ENCODE results near the gene A4GNT. TPM values are rescaled to one million over a fixed set of nuclear protein-coding genes. Genes with fewer than 3 reads are reported as not detected.
"Not testable (repeated sequence)": the region's sequence is repeated elsewhere in the genome, so short reads cannot be mapped to it uniquely, and the experiment has no call there.

A4GNT gene
- total and polyA plus RNA-seq, 12 donors, result not detected

DNA sequence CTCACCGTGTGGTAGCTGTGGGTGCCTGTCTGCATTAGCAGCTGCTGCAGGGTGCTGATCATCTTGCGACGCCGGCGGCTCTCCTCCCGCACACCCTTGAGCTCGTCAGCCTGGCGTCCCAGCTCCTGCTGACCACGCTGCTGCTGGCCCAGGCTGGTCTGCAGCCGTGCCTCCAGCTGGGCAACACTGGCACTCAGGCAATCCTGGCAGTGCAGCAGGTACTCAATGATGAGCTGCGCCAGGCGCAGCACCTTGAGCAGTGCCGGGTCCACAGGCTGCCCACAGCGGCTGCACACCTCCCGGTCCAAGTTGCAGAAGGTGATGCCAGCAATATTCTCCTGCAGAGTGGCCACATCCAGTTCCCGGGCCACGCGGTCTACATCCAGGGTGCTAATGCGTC is 28.7 kb downstream of the A4GNT start:
- DNase-seq, result no peak
- Histone ChIP-seq H3K4me3 (no peak overlapping the region), H3K36me3 (replicated peaks in 1 of 2) (peaks cover 0 to 11% of the 10 kb centered on the region in 2 donors), H3K27me3 (no peaks in the 10 kb centered on the region), H3K4me1 (replicated peaks in 1 of 2) (no peaks in the 10 kb centered on the region), H3K27ac (no peak overlapping the region), H3K9me3 (replicated peaks in 1 of 3) (no peaks in the 10 kb centered on the region)
- WGBS, 4 donors, result 93 to 100% (median 97%) methylated on average over 4 to 19 of the region's 19 CpGs
- TF ChIP-seq CTCF (IDR thresholded peaks at IDR 0.05) (no peak), POLR2A (IDR thresholded peaks at IDR 0.05) (no peak)
- intact Hi-C loops (cut with DNase I), result no loop called here

DNA sequence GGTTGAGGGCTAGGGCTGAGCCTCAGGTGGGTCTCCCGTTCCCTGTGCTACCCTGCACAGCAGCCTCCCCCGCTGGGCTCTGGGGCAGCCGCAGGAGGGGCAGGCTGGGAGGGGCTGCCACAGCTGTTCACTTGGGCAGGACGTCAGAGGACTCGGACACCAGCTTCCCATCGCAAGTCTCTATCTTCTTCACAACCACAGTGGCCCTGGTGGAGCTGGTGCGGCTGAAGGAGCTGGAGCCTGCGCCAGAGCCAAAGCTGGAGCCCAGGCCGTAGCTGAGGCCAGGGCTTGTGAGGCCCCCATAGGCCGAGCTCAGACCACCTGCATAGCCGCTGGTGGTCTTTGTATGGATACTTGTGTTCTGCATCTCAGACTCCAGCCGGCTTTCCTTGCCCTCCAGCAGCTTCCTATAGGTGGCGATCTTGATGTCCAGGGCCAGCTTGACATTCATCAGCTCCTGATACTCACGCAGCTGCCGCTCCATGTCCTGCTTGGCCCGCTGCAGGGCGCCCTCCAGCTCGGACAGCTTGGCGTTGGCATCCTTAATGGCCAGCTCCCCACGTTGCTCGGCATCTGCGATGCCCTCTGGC is 30.7 kb downstream of the A4GNT start:
- H3K4me1 ChIP-seq (replicated peaks in 1 of 2); DNase-seq; H3K4me3 ChIP-seq; intact Hi-C loops (cut with DNase I); H3K9me3 ChIP-seq (replicated peaks in 1 of 3); H3K27ac ChIP-seq; H3K27me3 ChIP-seq: not testable (repeated sequence)
- peaks cover 0 to 11% of the 10 kb centered on the region in 2 donors for H3K36me3 ChIP-seq (replicated peaks in 1 of 2)
- WGBS, 4 donors, result 86 to 92% (median 89%) methylated on average over 11 to 22 of the region's 22 CpGs

DNA sequence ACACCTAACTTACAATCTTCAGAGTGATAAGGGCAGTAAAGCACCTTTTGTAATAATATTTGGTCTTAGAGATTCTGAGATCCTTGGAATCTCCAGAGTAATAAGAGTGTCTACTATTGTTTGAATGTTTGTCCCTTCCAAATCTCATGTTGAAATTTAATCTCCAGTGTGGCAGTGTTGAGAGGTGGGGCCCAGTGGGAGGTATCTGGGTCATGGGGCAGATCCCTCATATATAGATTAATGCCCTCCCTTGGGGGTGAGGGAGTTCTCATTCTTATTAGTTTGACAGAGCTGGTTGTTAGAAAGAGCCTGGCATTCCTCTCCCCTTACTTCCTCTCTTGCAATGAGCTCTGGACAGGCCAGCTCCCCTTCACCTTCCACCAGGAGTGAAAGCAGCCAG is 32.8 kb downstream of the A4GNT start:
- no peaks in the 10 kb centered on the region for H3K4me1 ChIP-seq (replicated peaks in 1 of 2)
- H3K4me3 ChIP-seq, result no peak overlapping the region
- no peaks in the 10 kb centered on the region for H3K27me3 ChIP-seq
- intact Hi-C loops (cut with DNase I), result no loop called here
- no peaks in the 10 kb centered on the region for H3K9me3 ChIP-seq (replicated peaks in 1 of 3)
- TF ChIP-seq CTCF (IDR thresholded peaks at IDR 0.05) (no peak), POLR2A (IDR thresholded peaks at IDR 0.05) (no peak)
- no peak for DNase-seq
- H3K27ac ChIP-seq, result no peak overlapping the region
- peaks cover 0 to 13% of the 10 kb centered on the region in 2 donors for H3K36me3 ChIP-seq (replicated peaks in 1 of 2)

DNA sequence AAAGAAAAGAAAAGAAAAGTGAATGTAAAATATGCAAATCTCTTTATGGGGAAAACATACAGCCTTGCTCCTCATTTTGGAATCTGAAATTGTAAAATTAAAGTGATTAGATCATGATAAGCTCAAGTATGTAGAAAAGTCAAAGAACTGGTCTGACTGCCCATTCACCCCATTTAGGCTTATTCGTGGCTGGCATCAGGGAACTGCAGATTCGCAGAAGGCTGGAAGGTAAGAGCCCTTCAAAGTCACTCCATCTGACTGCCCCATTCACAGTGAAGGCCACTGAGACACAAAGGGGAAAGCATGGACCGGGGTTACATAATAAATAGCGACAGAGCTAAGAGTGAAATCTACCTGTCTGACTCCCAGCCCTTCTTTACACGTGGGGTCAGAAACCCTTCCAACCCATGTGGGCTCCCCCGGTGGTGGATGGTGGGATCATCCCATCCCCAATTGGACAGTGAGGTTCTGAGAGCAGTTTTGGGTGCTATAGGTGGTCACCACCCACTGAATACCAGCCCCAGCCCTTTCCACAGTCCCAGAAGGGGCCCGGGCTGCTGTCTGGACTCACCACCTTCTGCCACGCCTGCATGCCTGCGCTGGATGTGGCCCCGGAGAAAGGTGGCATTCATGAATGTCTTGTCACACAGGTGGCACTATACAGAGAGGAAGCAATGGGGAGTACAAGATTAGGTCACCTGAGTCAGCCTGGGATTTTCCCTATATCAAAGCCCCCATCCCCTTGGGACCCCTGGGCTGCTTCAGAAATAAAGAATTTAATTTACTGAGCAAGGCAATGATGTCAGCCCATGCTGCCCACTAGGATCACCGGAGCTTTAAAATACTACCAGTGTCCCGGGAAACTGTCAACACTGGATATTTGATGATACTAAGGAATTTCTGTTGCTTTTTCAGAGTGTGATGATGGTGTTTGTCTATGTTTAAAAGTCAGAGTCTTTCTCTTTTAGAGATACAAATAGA is 34.7 kb downstream of the A4GNT start:
- H3K27ac ChIP-seq, result no peak overlapping the region
- no peak overlapping the region for H3K4me3 ChIP-seq
- 84 to 90% (median 88%) methylated on average over 8 to 12 of the region's 12 CpGs for WGBS, 4 donors
- H3K9me3 ChIP-seq (replicated peaks in 1 of 3), result no peaks in the 10 kb centered on the region
- intact Hi-C loops (cut with DNase I), result no loop called here
- H3K4me1 ChIP-seq (replicated peaks in 1 of 2), result no peaks in the 10 kb centered on the region
- no peaks in the 10 kb centered on the region for H3K27me3 ChIP-seq
- DNase-seq, result no peak
- TF ChIP-seq CTCF (IDR thresholded peaks at IDR 0.05) (peak in 2 of 6 experiments; percentile 7 to 13), POLR2A (IDR thresholded peaks at IDR 0.05) (no peak)
- H3K36me3 ChIP-seq (replicated peaks in 1 of 2), result peaks cover 0 to 17% of the 10 kb centered on the region in 2 donors
